HepG2 (cell line): ENCODE data around the gene CACHD1. TPM values are rescaled to one million over a fixed set of nuclear protein-coding genes. Genes with fewer than 3 reads are reported as not detected.

Experiments used
- ATAC-seq: fragments of 200-7000 bp; cut with Tn5 transposase; 3 replicates; pipeline ENCODE4 v1.9.1; 2020; ENCODE audit warnings: mild to moderate bottlenecking, moderate library complexity
- BruUV-seq: library from RNA; stranded (reverse); fragments of 400-500 nt; replicated peaks from 2 replicates; lab custom pipeline; 2021; lab: Mats Ljungman, UMichigan
- CTCF ChIA-PET: fragments of 300-600 bp; formaldehyde crosslinking; extraction: SDS; loops from one replicate; lab custom pipeline; 2021; ENCODE audit warnings: low total read pairs, inconsistent platforms, low intra/inter-chr PET ratio; lab: Yijun Ruan, JAX
- POLR2A ChIA-PET: fragments of 350-600 bp; sonication (Branson Sonifier 250); formaldehyde crosslinking; loops from one replicate; lab custom pipeline; 2020; ENCODE audit warnings: antibody characterized with exemption, inconsistent platforms; lab: Yijun Ruan, JAX
- DNase-seq: peaks from one replicate; pipeline ENCODE4 v3.0.0-alpha.2; 2015; ENCODE audit warnings: low spot score
- FAIRE-seq: peaks from 3 replicates; lab custom pipeline; 2011; peaks lifted over from hg19 to GRCh38; lab: Jason Lieb, UNC
- H2AFZ ChIP-seq: one replicate; pipeline ENCODE4 v1.6.1; 2011; ENCODE audit warnings: low read length, inconsistent platforms
- H3K27ac ChIP-seq: fragments of 300-600 bp; 3 replicates; pipeline ENCODE4 v1.8.0; 2011; ENCODE audit warnings: mixed run types, mild to moderate bottlenecking, mixed read lengths, low read length, inconsistent platforms; ENCODE audit not compliant: insufficient read depth; ENCODE audit errors: extremely low read length
- H3K27me3 ChIP-seq, 2 experiments: fragments of 200-600 bp in 1 of 2; 2 replicates in 1 of 2; 3 replicates in 1 of 2; pipeline versions ENCODE4 v1.6.0 to v1.8.0; 2011; ENCODE audit warnings: low read length in 2 of 2, mild to moderate bottlenecking in 2 of 2, moderate library complexity in 2 of 2, inconsistent platforms in 1 of 2; ENCODE audit not compliant: insufficient read depth in 2 of 2, control insufficient read depth in 1 of 2
- H3K36me3 ChIP-seq, 2 experiments: fragments of 200-600 bp in 1 of 2; replicated peaks in 1 of 2; 2 replicates in 1 of 2; 3 replicates in 1 of 2; pipeline versions ENCODE4 v1.5.1 to v1.8.0; 2011; ENCODE audit warnings: low read length in 2 of 2, inconsistent platforms in 1 of 2; ENCODE audit not compliant: insufficient read depth in 2 of 2, control insufficient read depth in 1 of 2
- H3K4me1 ChIP-seq: 2 replicates; pipeline ENCODE4 v1.5.1; 2012; ENCODE audit warnings: low read length, inconsistent platforms; ENCODE audit not compliant: insufficient read depth
- H3K4me2 ChIP-seq: 2 replicates; pipeline ENCODE4 v1.6.0; 2011; ENCODE audit warnings: low read depth, low read length, inconsistent platforms
- H3K4me3 ChIP-seq, 3 experiments: fragments of 200-600 bp in 1 of 3; sonication (generic), shearing (Covaris generic) in 1 of 3; replicated peaks in 1 of 3; 2 replicates each; pipeline ENCODE4 v1.5.1; 2011 to 2016; ENCODE audit warnings: low read length in 3 of 3, inconsistent platforms in 2 of 3, low read depth in 2 of 3, mild to moderate bottlenecking in 2 of 3, control low read depth in 1 of 3, mixed read lengths in 1 of 3; ENCODE audit not compliant: insufficient read depth in 1 of 3
- H3K79me2 ChIP-seq: one replicate; pipeline ENCODE4 v1.6.1; 2011; ENCODE audit warnings: low read length, inconsistent platforms; ENCODE audit not compliant: insufficient read depth
- H3K9ac ChIP-seq: 2 replicates; pipeline ENCODE4 v1.6.0; 2011; ENCODE audit warnings: mild to moderate bottlenecking, low read depth, low read length, inconsistent platforms; ENCODE audit not compliant: insufficient read depth
- H3K9me3 ChIP-seq: 2 replicates; pipeline ENCODE4 v1.5.1; 2012; ENCODE audit warnings: mild to moderate bottlenecking, low read length
- H4K20me1 ChIP-seq: 2 replicates; pipeline ENCODE4 v1.6.0; 2011; ENCODE audit warnings: inconsistent platforms, mild to moderate bottlenecking, low read length, moderate library complexity; ENCODE audit not compliant: insufficient read depth
- AHR ChIP-seq: IDR thresholded peaks from 2 replicates; pipeline ENCODE4 v1.6.1; 2018; ENCODE audit warnings: missing genetic modification reagents, missing compliant biosample characterization
- CC2D1A ChIP-seq: sonication (generic); formaldehyde crosslinking; IDR thresholded peaks from 2 replicates; pipeline ENCODE4 v1.8.1; 2023; ENCODE audit warnings: mild to moderate bottlenecking, missing genetic modification reagents
- FOXA1 ChIP-seq, 2 experiments: fragments of 450-650 bp in 1 of 2; sonication (generic) in 1 of 2; formaldehyde crosslinking in 1 of 2; IDR thresholded peaks; 2 replicates each; pipeline versions ENCODE4 v1.4.0 to v1.6.1; 2016 to 2020; ENCODE audit warnings: missing genetic modification reagents in 1 of 2
- GATAD2A ChIP-seq: IDR thresholded peaks from 2 replicates; pipeline ENCODE4 v1.6.1; 2016
- MBD4 ChIP-seq: IDR thresholded peaks from 2 replicates; pipeline ENCODE4 v1.6.1; 2012; ENCODE audit warnings: low read length, inconsistent platforms, borderline replicate concordance
- POGZ ChIP-seq: sonication (generic); formaldehyde crosslinking; IDR thresholded peaks from 2 replicates; pipeline ENCODE4 v1.4.0; 2020; ENCODE audit warnings: mild to moderate bottlenecking, missing genetic modification reagents
- REPIN1 ChIP-seq: sonication (generic); formaldehyde crosslinking; IDR thresholded peaks from 2 replicates; pipeline ENCODE4 v1.8.0; 2022; ENCODE audit warnings: missing genetic modification reagents, low read depth, mild to moderate bottlenecking, borderline replicate concordance
- USF2 ChIP-seq, 2 experiments: sonication (generic) in 1 of 2; formaldehyde crosslinking in 1 of 2; IDR thresholded peaks; 2 replicates each; pipeline versions ENCODE4 v1.5.1 to v1.6.1; 2011 to 2020; ENCODE audit warnings: borderline replicate concordance in 1 of 2, low read depth in 1 of 2, low read length in 1 of 2, mild to moderate bottlenecking in 1 of 2, missing genetic modification reagents in 1 of 2, moderate library complexity in 1 of 2
- ZNF572 ChIP-seq: sonication (generic); formaldehyde crosslinking; IDR thresholded peaks from 2 replicates; pipeline ENCODE4 v1.5.1; 2020; ENCODE audit warnings: mild to moderate bottlenecking, missing genetic modification reagents
- ZNF775 ChIP-seq: sonication (generic); formaldehyde crosslinking; IDR thresholded peaks from 2 replicates; pipeline ENCODE4 v1.4.0; 2020; ENCODE audit warnings: missing genetic modification reagents, mild to moderate bottlenecking, moderate library complexity, borderline replicate concordance
- ZSCAN21 ChIP-seq: sonication (generic); formaldehyde crosslinking; IDR thresholded peaks from 2 replicates; pipeline ENCODE4 v1.8.0; 2022; ENCODE audit warnings: mild to moderate bottlenecking, missing genetic modification reagents, moderate library complexity, borderline replicate concordance
- WGBS: methylation state at CpG from one replicate; pipeline ENCODE4 v1.1.6; 2017; ENCODE audit warnings: low lambda C conversion rate; 5-methylcytosine and 5-hydroxymethylcytosine counted together
- in situ Hi-C: cut with HindIII; loops from 2 replicates; pipeline ENCODE4 v1.10.0; 2017; ENCODE audit warnings: low pct_unique_long_range_greater_than_20kb; ENCODE audit not compliant: extremely low pct_ligation_motif_present
- intact Hi-C: fragments of 100-400 bp; cut with micrococcal nuclease; formaldehyde crosslinking; loops from one replicate; pipeline ENCODE4 v1.10.0; 2022; ENCODE audit not compliant: unreplicated experiment
- polyA plus RNA-seq, 8 experiments: library from polyadenylated mRNA; depleted of rRNA in 3 of 8; stranded (reverse) in 7 of 8; unstranded in 1 of 8; fragments of >200 nt; fragmentation: Illumina TruSeq in 4 of 8; extraction: Trizol in 4 of 8; gene quantifications; 2 replicates each; pipeline versions ENCODE4 v1.2.1 to v1.2.3, GENCODE V29; 2011 to 2016; ENCODE audit warnings: low read depth in 4 of 8, missing spikeins in 1 of 8, mixed read lengths in 1 of 8; ENCODE audit not compliant: insufficient read depth in 1 of 8
- total RNA-seq, 5 experiments: library from RNA; depleted of rRNA; stranded (reverse); fragments of >200 nt; fragmentation: Illumina TruSeq; extraction: Trizol; gene quantifications; 2 replicates each; pipeline ENCODE4 v1.2.3, GENCODE V29; 2016; ENCODE audit warnings: low read depth in 1 of 5
- TF ChIP-seq, protein P1 (sequence below): sonication (generic); formaldehyde crosslinking; IDR thresholded peaks from 2 replicates; pipeline ENCODE4 v1.4.0; 2020; ENCODE audit warnings: missing genetic modification reagents, borderline replicate concordance

The CACHD1 gene
- total and polyA plus RNA-seq, 2 of the 13 experiments (the other 11 are each of a cell fraction or from before 2014, with no cell fraction given), result 0.11 TPM; not detected in 1

- ChIA-PET POLR2A (no interaction called here), CTCF (no interaction called here)
- FAIRE-seq, result no peak
- no TSS peak for BruUV-seq
- intact Hi-C loops (no loop called here), in situ Hi-C loops (no loop called here)
- WGBS, result under 1% methylated on average over 6 of the region's 6 CpGs
- Histone ChIP-seq H3K36me3 (no peaks in the 10 kb centered on the region), H3K27ac (no peak overlapping the region), H3K4me3 (no peak overlapping the region), H2AFZ (no peak overlapping the region), H3K27me3 (no peaks in the 10 kb centered on the region), H3K4me1 (no peaks in the 10 kb centered on the region), H3K4me2 (no peak overlapping the region), H4K20me1 (no peaks in the 10 kb centered on the region), H3K9me3 (no peaks in the 10 kb centered on the region), H3K79me2 (no peaks in the 10 kb centered on the region), H3K9ac (no peak overlapping the region)
- no peak for ATAC-seq
- no peak for DNase-seq
- TF ChIP-seq, protein P1, sequence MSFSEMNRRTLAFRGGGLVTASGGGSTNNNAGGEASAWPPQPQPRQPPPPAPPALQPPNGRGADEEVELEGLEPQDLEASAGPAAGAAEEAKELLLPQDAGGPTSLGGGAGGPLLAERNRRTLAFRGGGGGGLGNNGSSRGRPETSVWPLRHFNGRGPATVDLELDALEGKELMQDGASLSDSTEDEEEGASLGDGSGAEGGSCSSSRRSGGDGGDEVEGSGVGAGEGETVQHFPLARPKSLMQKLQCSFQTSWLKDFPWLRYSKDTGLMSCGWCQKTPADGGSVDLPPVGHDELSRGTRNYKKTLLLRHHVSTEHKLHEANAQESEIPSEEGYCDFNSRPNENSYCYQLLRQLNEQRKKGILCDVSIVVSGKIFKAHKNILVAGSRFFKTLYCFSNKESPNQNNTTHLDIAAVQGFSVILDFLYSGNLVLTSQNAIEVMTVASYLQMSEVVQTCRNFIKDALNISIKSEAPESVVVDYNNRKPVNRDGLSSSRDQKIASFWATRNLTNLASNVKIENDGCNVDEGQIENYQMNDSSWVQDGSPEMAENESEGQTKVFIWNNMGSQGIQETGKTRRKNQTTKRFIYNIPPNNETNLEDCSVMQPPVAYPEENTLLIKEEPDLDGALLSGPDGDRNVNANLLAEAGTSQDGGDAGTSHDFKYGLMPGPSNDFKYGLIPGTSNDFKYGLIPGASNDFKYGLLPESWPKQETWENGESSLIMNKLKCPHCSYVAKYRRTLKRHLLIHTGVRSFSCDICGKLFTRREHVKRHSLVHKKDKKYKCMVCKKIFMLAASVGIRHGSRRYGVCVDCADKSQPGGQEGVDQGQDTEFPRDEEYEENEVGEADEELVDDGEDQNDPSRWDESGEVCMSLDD (CRISPR knock-in tag), result no peak
- TF ChIP-seq AHR (CRISPR knock-in tag) (no peak), CC2D1A (CRISPR knock-in tag) (no peak), USF2 (IDR thresholded peaks at IDR 0.05; ENCODE audit: low read depth, low read length) (no peak), USF2 (CRISPR knock-in tag; IDR thresholded peaks at IDR 0.05; ENCODE audit: borderline replicate concordance) (no peak), ZNF775 (CRISPR knock-in tag) (no peak), GATAD2A (CRISPR knock-in tag) (no peak), POGZ (CRISPR knock-in tag) (no peak), ZSCAN21 (no peak), ZNF572 (CRISPR knock-in tag) (no peak), FOXA1 (IDR thresholded peaks at IDR 0.05) (no peak), FOXA1 (CRISPR knock-in tag; IDR thresholded peaks at IDR 0.05) (no peak), MBD4 (no peak), REPIN1 (no peak)
These were observed 34.9 kb upstream of the CACHD1 start for GRCh38 chr1:64435000-64435399.
